Measurements from ENCODE around the gene LNX2.

- TF ChIP-seq TAF1 (IDR thresholded peaks at IDR 0.05; ENCODE audit: borderline replicate concordance, insufficient read depth, low read length) = no peak
- TF ChIP-seq, protein P1, sequence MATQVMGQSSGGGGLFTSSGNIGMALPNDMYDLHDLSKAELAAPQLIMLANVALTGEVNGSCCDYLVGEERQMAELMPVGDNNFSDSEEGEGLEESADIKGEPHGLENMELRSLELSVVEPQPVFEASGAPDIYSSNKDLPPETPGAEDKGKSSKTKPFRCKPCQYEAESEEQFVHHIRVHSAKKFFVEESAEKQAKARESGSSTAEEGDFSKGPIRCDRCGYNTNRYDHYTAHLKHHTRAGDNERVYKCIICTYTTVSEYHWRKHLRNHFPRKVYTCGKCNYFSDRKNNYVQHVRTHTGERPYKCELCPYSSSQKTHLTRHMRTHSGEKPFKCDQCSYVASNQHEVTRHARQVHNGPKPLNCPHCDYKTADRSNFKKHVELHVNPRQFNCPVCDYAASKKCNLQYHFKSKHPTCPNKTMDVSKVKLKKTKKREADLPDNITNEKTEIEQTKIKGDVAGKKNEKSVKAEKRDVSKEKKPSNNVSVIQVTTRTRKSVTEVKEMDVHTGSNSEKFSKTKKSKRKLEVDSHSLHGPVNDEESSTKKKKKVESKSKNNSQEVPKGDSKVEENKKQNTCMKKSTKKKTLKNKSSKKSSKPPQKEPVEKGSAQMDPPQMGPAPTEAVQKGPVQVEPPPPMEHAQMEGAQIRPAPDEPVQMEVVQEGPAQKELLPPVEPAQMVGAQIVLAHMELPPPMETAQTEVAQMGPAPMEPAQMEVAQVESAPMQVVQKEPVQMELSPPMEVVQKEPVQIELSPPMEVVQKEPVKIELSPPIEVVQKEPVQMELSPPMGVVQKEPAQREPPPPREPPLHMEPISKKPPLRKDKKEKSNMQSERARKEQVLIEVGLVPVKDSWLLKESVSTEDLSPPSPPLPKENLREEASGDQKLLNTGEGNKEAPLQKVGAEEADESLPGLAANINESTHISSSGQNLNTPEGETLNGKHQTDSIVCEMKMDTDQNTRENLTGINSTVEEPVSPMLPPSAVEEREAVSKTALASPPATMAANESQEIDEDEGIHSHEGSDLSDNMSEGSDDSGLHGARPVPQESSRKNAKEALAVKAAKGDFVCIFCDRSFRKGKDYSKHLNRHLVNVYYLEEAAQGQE (IDR thresholded peaks at IDR 0.05; ENCODE audit: insufficient read depth in 1 of 2, low read depth in 2 of 2, low read length in 2 of 2) = no peak
- TF ChIP-seq POLR2AphosphoS5 (IDR thresholded peaks at IDR 0.05; ENCODE audit: low read depth, low read length) = no peak
- no peak for TF ChIP-seq SIN3A (IDR thresholded peaks at IDR 0.05; ENCODE audit: borderline replicate concordance, insufficient read depth, low read length)
- no peak for TF ChIP-seq FOXP2 (optimal IDR thresholded peaks at IDR 0.05; ENCODE audit: borderline replicate concordance, extremely low read depth, extremely low read length, insufficient read depth)
Observed at GRCh38 chr13:27522847-27523246, 97.5 kb downstream of the LNX2 start.
